ENCODE measurements around the gene KAT6B. TPM values are rescaled to one million over a fixed set of nuclear protein-coding genes. Genes with fewer than 3 reads are reported as not detected.

Gene KAT6B
- total and polyA plus RNA-seq, 2 experiments from 2014 or later = 7.7 to 12.4 TPM

DNA sequence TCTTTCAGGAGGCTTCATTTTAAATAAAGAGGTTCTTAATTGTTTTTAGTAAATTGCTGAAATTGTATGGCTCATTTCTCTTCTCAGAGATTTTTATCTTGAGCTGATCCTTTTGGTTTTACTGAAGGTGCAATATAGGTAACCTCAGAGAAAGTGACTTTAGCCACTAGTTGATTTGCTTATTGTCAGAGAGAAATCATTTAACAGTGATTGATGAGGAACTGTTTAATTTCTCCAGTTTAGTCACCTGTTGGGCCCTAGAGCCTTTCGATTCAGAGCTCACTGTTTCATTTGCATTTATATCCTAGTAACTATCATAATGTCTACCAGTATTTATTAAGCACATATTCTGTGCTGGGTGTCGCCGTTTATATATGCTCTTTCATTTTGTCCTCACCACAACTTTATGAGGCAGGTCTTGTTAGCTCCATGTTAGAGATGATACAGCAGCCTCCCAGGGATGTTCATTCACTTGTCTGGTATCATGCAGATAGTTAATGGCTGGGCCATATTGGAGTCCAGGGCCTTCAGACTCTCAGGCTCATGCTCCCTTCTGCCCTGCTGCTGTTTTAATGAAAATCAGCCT lies 42.1 kb downstream of the KAT6B start:
- Histone ChIP-seq H2AFZ (no peak overlapping the region), H3K4me3 (no peak overlapping the region), H3K27me3 (replicated peaks; ENCODE audit: insufficient read depth) (no peaks in the 10 kb centered on the region), H3K9ac (no peak overlapping the region), H3K36me3 (ENCODE audit: low read depth) (no peaks in the 10 kb centered on the region), H3K9me3 (ENCODE audit: low read depth) (no peaks in the 10 kb centered on the region), H3K9me2 (ENCODE audit: insufficient read depth) (no peaks in the 10 kb centered on the region), H3K4me1 (ENCODE audit: insufficient read depth) (no peaks in the 10 kb centered on the region), H3K27ac (no peak overlapping the region), H3K79me2 (ENCODE audit: insufficient read depth) (peaks cover 98% of the 10 kb centered on the region), H3F3A (ENCODE audit: insufficient read depth) (no peaks in the 10 kb centered on the region), H4K20me1 (ENCODE audit: insufficient read depth) (peaks cover 3% of the 10 kb centered on the region; the same call in 1 of the 2 replicates), H3K4me2 (ENCODE audit: unreplicated experiment) (no peak overlapping the region)
- DNase-seq = no peak
- in situ Hi-C loops (cut with MboI) = no loop called here
- TF ChIP-seq EZH2phosphoT487 (IDR thresholded peaks at IDR 0.05; ENCODE audit: insufficient read depth, low read depth) = no peak
- TF ChIP-seq EZH2 (IDR thresholded peaks at IDR 0.05; ENCODE audit: insufficient read depth, poor library complexity, severe bottlenecking) = no peak
- WGBS, 2 experiments (ENCODE audit: low coverage in 1 of 2, low lambda C conversion rate in 2 of 2, missing lambda C conversion rate in 2 of 2) = 87 to 89% methylated on average over 3 of the region's 3 CpGs

DNA sequence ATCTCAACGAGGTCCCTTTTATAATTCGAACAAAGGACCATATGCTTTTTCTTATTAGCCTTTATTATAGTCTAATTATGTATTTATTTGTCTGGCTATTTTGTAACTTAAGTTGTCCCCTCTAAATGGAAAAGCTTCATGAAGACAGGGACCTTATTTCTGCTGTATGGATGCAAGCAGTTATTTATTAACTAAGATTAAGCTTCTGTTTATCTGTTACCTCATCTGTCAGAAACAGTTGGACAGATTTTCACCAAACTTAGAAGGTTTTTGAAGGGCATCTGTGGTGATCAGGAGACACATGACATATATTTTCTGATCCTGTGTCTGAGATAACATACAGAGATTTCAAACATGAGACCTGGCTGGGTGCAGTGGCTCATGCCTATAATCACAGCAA lies 43.2 kb downstream of the KAT6B start:
- Histone ChIP-seq H3K27me3 (replicated peaks; ENCODE audit: insufficient read depth) (no peaks in the 10 kb centered on the region), H3K4me2 (ENCODE audit: unreplicated experiment) (no peak overlapping the region), H3K79me2 (ENCODE audit: insufficient read depth) (peaks cover 98% of the 10 kb centered on the region), H3K9me3 (ENCODE audit: low read depth) (no peaks in the 10 kb centered on the region), H2AFZ (no peak overlapping the region), H3K27ac (no peak overlapping the region), H3K36me3 (ENCODE audit: low read depth) (no peaks in the 10 kb centered on the region), H4K20me1 (ENCODE audit: insufficient read depth) (peaks cover 3% of the 10 kb centered on the region; the same call in 1 of the 2 replicates), H3K4me1 (ENCODE audit: insufficient read depth) (no peaks in the 10 kb centered on the region), H3F3A (ENCODE audit: insufficient read depth) (no peaks in the 10 kb centered on the region), H3K4me3 (no peak overlapping the region), H3K9me2 (ENCODE audit: insufficient read depth) (no peaks in the 10 kb centered on the region), H3K9ac (no peak overlapping the region)
- in situ Hi-C loops (cut with MboI) = no loop called here
- DNase-seq = no peak
- 55 to 58% methylated on average over 2 of the region's 2 CpGs for WGBS, 2 experiments (ENCODE audit: low coverage in 1 of 2, low lambda C conversion rate in 2 of 2, missing lambda C conversion rate in 2 of 2)
- no peak for TF ChIP-seq EZH2phosphoT487 (IDR thresholded peaks at IDR 0.05; ENCODE audit: insufficient read depth, low read depth)
- no peak for TF ChIP-seq EZH2 (IDR thresholded peaks at IDR 0.05; ENCODE audit: insufficient read depth, poor library complexity, severe bottlenecking)

DNA sequence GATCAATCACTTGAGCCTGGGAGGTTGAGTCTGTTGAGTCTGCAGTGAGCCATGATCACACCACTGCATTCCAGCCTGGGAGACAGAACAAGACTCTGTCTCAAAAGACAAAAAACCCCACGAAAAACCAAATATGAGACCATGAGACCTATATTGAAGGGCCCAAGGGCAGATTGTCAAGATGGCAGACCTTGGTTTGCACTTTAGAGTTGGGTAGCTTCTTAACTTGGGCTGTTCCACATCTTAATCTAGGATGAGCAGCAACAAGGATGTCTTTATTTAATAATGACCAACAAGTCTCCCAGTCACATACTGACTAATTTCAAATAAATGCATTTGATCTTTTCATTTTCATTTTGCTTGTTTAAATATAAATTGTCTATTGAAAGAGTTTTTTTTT lies 43.8 kb downstream of the KAT6B start:
- Histone ChIP-seq H3K36me3 (ENCODE audit: low read depth) (no peaks in the 10 kb centered on the region), H3K27me3 (replicated peaks; ENCODE audit: insufficient read depth) (no peaks in the 10 kb centered on the region), H3K4me2 (ENCODE audit: unreplicated experiment) (no peak overlapping the region), H3K9ac (no peak overlapping the region), H3K9me2 (ENCODE audit: insufficient read depth) (no peaks in the 10 kb centered on the region), H2AFZ (no peak overlapping the region), H3K4me3 (no peak overlapping the region), H3K27ac (no peak overlapping the region), H4K20me1 (ENCODE audit: insufficient read depth) (peaks cover 3% of the 10 kb centered on the region; the same call in 1 of the 2 replicates), H3F3A (ENCODE audit: insufficient read depth) (no peaks in the 10 kb centered on the region), H3K79me2 (ENCODE audit: insufficient read depth) (peaks cover 97% of the 10 kb centered on the region), H3K9me3 (ENCODE audit: low read depth) (no peaks in the 10 kb centered on the region), H3K4me1 (ENCODE audit: insufficient read depth) (no peaks in the 10 kb centered on the region)
- DNase-seq = no peak
- TF ChIP-seq EZH2 (IDR thresholded peaks at IDR 0.05; ENCODE audit: insufficient read depth, poor library complexity, severe bottlenecking) (no peak), EZH2phosphoT487 (IDR thresholded peaks at IDR 0.05; ENCODE audit: insufficient read depth, low read depth) (no peak)
- in situ Hi-C loops (cut with MboI) = no loop called here
- WGBS, 2 experiments (ENCODE audit: low coverage in 1 of 2, low lambda C conversion rate in 2 of 2, missing lambda C conversion rate in 2 of 2) = 88 to 100% methylated on average over 1 of the region's 1 CpG

DNA sequence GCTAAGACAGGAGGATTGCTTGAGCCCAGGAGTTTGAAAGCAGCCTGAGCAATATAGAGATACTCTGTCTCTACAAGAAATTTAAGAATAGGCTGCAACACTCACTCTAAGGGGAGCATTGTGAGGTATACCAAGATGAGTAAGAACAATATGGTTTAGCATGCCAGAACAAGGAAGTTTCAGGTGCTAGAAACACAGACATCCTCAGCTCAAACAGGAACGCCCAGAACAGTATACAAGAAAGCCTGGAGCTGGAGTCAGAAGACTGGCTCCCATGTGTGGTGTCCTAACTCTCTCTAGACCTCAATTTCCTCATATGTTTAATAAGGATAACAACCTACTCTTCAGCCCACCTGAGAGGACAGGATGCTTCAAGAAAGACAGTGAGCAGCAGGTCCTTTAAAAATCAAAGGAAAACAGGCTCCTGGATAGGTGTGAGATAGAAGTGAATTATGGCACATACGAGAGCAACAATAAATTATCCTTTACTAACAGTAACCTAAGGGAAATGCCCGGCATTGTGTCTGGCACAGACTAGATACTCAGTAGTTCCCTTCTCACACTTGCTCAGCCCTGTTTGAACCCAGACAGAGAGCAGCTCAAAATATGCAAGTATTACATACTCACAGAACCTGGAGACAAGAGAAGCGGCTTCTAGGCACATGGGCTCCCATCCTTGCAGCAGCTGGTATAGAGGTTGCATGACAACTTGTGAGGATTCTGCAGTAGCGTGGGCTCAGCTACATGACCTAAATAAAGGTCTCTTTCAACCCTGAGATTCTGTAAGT lies 45.4 kb downstream of the KAT6B start:
- no peak overlapping the region for H2AFZ ChIP-seq
- 92 to 99% methylated on average over 5 of the region's 5 CpGs for WGBS, 2 experiments (ENCODE audit: low coverage in 1 of 2, low lambda C conversion rate in 2 of 2, missing lambda C conversion rate in 2 of 2)
- DNase-seq = no peak
- no peaks in the 10 kb centered on the region for H3K4me1 ChIP-seq (ENCODE audit: insufficient read depth)
- H4K20me1 ChIP-seq (ENCODE audit: insufficient read depth) = peaks cover 3% of the 10 kb centered on the region; the same call in 1 of the 2 replicates
- H3K4me3 ChIP-seq = no peak overlapping the region
- H3K27ac ChIP-seq = no peak overlapping the region
- no peak overlapping the region for H3K9ac ChIP-seq
- H3F3A ChIP-seq (ENCODE audit: insufficient read depth) = no peaks in the 10 kb centered on the region
- in situ Hi-C loops (cut with MboI) = no loop called here
- no peaks in the 10 kb centered on the region for H3K9me2 ChIP-seq (ENCODE audit: insufficient read depth)
- H3K9me3 ChIP-seq (ENCODE audit: low read depth) = no peaks in the 10 kb centered on the region
- H3K4me2 ChIP-seq (ENCODE audit: unreplicated experiment) = no peak overlapping the region
- no peaks in the 10 kb centered on the region for H3K27me3 ChIP-seq (replicated peaks; ENCODE audit: insufficient read depth)
- peaks cover 97% of the 10 kb centered on the region for H3K79me2 ChIP-seq (ENCODE audit: insufficient read depth)
- H3K36me3 ChIP-seq (ENCODE audit: low read depth) = no peaks in the 10 kb centered on the region
- TF ChIP-seq EZH2 (IDR thresholded peaks at IDR 0.05; ENCODE audit: insufficient read depth, poor library complexity, severe bottlenecking) = no peak
- TF ChIP-seq EZH2phosphoT487 (IDR thresholded peaks at IDR 0.05; ENCODE audit: insufficient read depth, low read depth) = no peak
